Panc1 (cell line): Measurements from ENCODE around the gene FKBP1B. TPM values are rescaled to one million over a fixed set of nuclear protein-coding genes. Genes with fewer than 3 reads are reported as not detected.

Experiments
- ATAC-seq: fragments of 200-7000 bp; cut with Tn5 transposase; 2 replicates; pipeline ENCODE4 v1.9.1; 2020; ENCODE audit warnings: mild to moderate bottlenecking, moderate library complexity
- BruUV-seq: library from RNA; stranded (reverse); fragments of 400-500 nt; replicated peaks from 2 replicates; lab custom pipeline; 2021; lab: Mats Ljungman, UMichigan
- CTCF ChIA-PET: fragments of 300-600 bp; sonication (Branson Sonifier 250); formaldehyde crosslinking; loops from one replicate; lab custom pipeline; 2022; ENCODE audit warnings: antibody characterized with exemption; lab: Charles Lee
- POLR2A ChIA-PET: fragments of 300-600 bp; sonication (Branson Sonifier 250); formaldehyde crosslinking; loops from one replicate; lab custom pipeline; 2022; ENCODE audit warnings: antibody characterized with exemption; lab: Charles Lee
- DNase-seq: peaks from one replicate; pipeline ENCODE4 v3.0.0-alpha.2; 2010; ENCODE audit warnings: low read depth, low spot score
- H3K27ac ChIP-seq: 2 replicates; pipeline ENCODE4 v1.5.1; 2011; ENCODE audit warnings: mild to moderate bottlenecking, low read length, inconsistent platforms
- H3K27me3 ChIP-seq: fragments of 200-500 bp; sonication (Bioruptor generic); 2 replicates; pipeline ENCODE4 v1.6.0; 2014; ENCODE audit warnings: low read length, inconsistent platforms; ENCODE audit not compliant: control insufficient read depth, insufficient read depth
- H3K36me3 ChIP-seq: fragments of 200-500 bp; sonication (Bioruptor generic); 2 replicates; pipeline ENCODE4 v1.5.1; 2014; ENCODE audit warnings: inconsistent platforms, mild to moderate bottlenecking, low read length, moderate library complexity; ENCODE audit not compliant: control insufficient read depth, insufficient read depth
- H3K4me1 ChIP-seq: 2 replicates; pipeline ENCODE4 v1.5.1; 2011; ENCODE audit warnings: inconsistent platforms, mild to moderate bottlenecking, low read length, moderate library complexity; ENCODE audit not compliant: control insufficient read depth, insufficient read depth
- H3K4me3 ChIP-seq, 2 experiments: 2 replicates each; pipeline ENCODE4 v1.5.1; 2011 to 2012; ENCODE audit warnings: low read depth in 2 of 2, low read length in 2 of 2, mild to moderate bottlenecking in 2 of 2, inconsistent platforms in 1 of 2, moderate library complexity in 1 of 2
- H3K9me3 ChIP-seq: fragments of 200-500 bp; sonication (Bioruptor generic); 2 replicates; pipeline ENCODE4 v1.5.1; 2014; ENCODE audit warnings: low read depth, mild to moderate bottlenecking, inconsistent platforms, low read length, moderate library complexity; ENCODE audit not compliant: control insufficient read depth, insufficient read depth
- CTCF ChIP-seq: fragments of 450-650 bp; IDR thresholded peaks from 2 replicates; pipeline ENCODE4 v1.5.1; 2017; ENCODE audit warnings: mild to moderate bottlenecking
- POLR2AphosphoS5 ChIP-seq: IDR thresholded peaks from 2 replicates; pipeline ENCODE4 v1.6.1; 2012; ENCODE audit warnings: mild to moderate bottlenecking, low read depth, low read length, moderate library complexity
- REST ChIP-seq, 2 experiments: IDR thresholded peaks; 2 replicates each; pipeline ENCODE4 v1.6.1; 2011 to 2012; ENCODE audit warnings: low read depth in 2 of 2, control low read depth in 1 of 2, low read length in 1 of 2, mild to moderate bottlenecking in 1 of 2, moderate library complexity in 1 of 2; ENCODE audit not compliant: insufficient read depth in 1 of 2
- SIN3A ChIP-seq: IDR thresholded peaks from 2 replicates; pipeline ENCODE4 v1.6.1; 2012; ENCODE audit warnings: low read depth, mild to moderate bottlenecking, low read length, moderate library complexity, borderline replicate concordance; ENCODE audit not compliant: insufficient read depth
- TCF7L2 ChIP-seq: IDR thresholded peaks from 2 replicates; pipeline ENCODE4 v1.6.1; 2011; ENCODE audit warnings: mild to moderate bottlenecking, low read depth, low read length, inconsistent platforms
- in situ Hi-C: cut with HindIII; loops from 2 replicates; pipeline ENCODE4 v1.10.0; 2016; ENCODE audit warnings: low sequenced_read_pairs, low pct_unique_long_range_greater_than_20kb
- intact Hi-C: fragments of 100-400 bp; cut with micrococcal nuclease; formaldehyde crosslinking; loops from one replicate; pipeline ENCODE4 v1.10.0; 2022; ENCODE audit not compliant: unreplicated experiment
- total RNA-seq: library from RNA; stranded (reverse); gene quantifications from one replicate; pipeline ENCODE4 v1.2.1, GENCODE V29; 2021; ENCODE audit not compliant: unreplicated experiment

Gene FKBP1B
- total RNA-seq, 1 experiment from 2014 or later, result 19.9 TPM

GRCh38 chr2:24077879-24078278, 28.3 kb downstream of the FKBP1B start:
- no peaks in the 10 kb centered on the region for H3K9me3 ChIP-seq
- intact Hi-C loops, result no loop called here
- POLR2A ChIA-PET, result no interaction called here
- H3K4me1 ChIP-seq, result peaks cover 13% of the 10 kb centered on the region; the same call in 1 of the 2 replicates
- TF ChIP-seq REST (IDR thresholded peaks at IDR 0.05; ENCODE audit: insufficient read depth in 1 of 2, low read depth in 2 of 2, low read length in 1 of 2) (no peak), POLR2AphosphoS5 (no peak), CTCF (no peak), TCF7L2 (no peak), SIN3A (no peak)
- peak overlapping the region; percentile 83 for H3K27ac ChIP-seq
- peaks cover 15% of the 10 kb centered on the region for H3K36me3 ChIP-seq
- H3K4me3 ChIP-seq, result peak overlapping the region; percentile 96 to 97
- no peak for DNase-seq
- in situ Hi-C loops, result no loop called here
- CTCF ChIA-PET, result no interaction called here
- BruUV-seq, result TSS peak; percentile 60
- no peaks in the 10 kb centered on the region for H3K27me3 ChIP-seq
- no peak for ATAC-seq

DNA sequence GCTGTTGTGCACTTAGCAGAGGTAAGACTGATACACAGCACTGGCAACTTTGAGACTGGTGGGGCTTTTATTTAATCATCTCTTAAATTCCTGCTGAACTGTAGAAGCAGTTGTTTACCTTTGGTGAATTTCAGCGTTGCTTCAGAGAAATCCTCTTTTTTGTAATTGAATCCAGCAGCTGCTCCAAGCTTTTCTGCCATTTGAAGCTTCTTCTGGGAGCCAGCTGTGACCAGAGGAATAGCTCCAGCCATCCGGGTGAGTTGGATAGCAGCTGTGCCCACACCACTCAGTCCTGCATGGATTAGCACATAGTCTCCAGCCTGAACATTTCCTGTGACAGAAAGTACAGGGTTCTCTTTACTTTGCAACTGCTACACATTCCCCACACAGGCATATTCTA, 31.2 kb downstream of the FKBP1B start:
- POLR2A ChIA-PET, result no interaction called here
- TF ChIP-seq TCF7L2 (no peak), POLR2AphosphoS5 (no peak), REST (IDR thresholded peaks at IDR 0.05; ENCODE audit: insufficient read depth in 1 of 2, low read depth in 2 of 2, low read length in 1 of 2) (no peak), SIN3A (no peak), CTCF (no peak)
- H3K27me3 ChIP-seq, result no peaks in the 10 kb centered on the region
- H3K4me1 ChIP-seq, result peaks cover 22% of the 10 kb centered on the region
- BruUV-seq, result no TSS peak
- H3K4me3 ChIP-seq, result no peak overlapping the region
- CTCF ChIA-PET, result no interaction called here
- ATAC-seq (no peak), DNase-seq (no peak)
- no peaks in the 10 kb centered on the region for H3K9me3 ChIP-seq
- in situ Hi-C loops (no loop called here), intact Hi-C loops (loop anchor here (5.0 to 10.0 kb wide), 2 partner anchors 84 to 93 kb away; no protein-coding TSS in a partner anchor)
- no peak overlapping the region for H3K27ac ChIP-seq
- peaks cover 5% of the 10 kb centered on the region; the same call in 1 of the 2 replicates for H3K36me3 ChIP-seq
